Measurements from ENCODE around the gene COPS4. TPM values are rescaled to one million over a fixed set of nuclear protein-coding genes. Genes with fewer than 3 reads are reported as not detected.
A peak's percentile ranks its signal among the peaks of the same experiment; 100 is the strongest.

COPS4 gene
- polyA plus RNA-seq, 1 donor (not counting 4 experiments of a cell fraction or from before 2014, with no cell fraction given) = 50.2 TPM

DNA sequence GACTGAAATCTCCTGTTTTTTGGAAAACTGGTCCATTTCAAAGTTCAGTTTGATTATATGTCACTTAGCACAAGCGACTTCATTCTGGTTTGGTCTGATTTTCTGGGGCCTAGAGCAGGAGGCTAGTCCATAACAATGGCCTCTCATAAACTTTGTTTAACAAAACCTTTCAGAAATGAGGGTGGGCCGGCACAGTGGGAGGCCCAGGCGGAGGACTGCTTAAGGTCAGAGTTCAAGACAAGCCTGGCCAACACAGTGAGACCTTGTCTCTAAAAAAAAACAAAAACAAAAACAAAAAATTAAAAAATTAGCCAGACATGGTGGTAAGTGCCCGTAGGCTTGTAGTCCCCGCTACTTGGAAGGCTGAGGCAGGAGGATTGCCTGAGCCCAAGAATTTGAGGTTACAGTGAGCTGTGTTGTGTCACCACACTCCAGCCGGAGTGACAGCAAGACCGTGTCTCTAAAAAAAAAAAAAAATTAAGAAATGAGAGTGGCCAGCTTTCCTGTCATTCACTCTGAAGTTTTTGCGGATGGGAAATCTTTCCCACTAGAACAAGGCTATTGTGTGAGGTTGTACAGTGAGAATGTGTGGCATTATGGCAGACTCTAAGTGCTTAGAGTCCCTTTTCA lies 80.8 kb downstream of the COPS4 start:
- no peak overlapping the region for H3K9ac ChIP-seq (ENCODE audit: control insufficient read depth, extremely low read depth, insufficient read depth, low read length)
- dilution Hi-C loops (cut with MboI; ENCODE audit: extremely low pct_ligation_motif_present, low sequenced_read_pairs) = no loop called here
- no peaks in the 10 kb centered on the region for H3K36me3 ChIP-seq (ENCODE audit: control insufficient read depth in 2 of 2, extremely low read depth in 1 of 2, insufficient read depth in 2 of 2, low read length in 2 of 2)
- no peaks in the 10 kb centered on the region for H3K27me3 ChIP-seq (ENCODE audit: control insufficient read depth, extremely low read depth, insufficient read depth, low read length)
- peaks cover 19% of the 10 kb centered on the region for H3K4me1 ChIP-seq (ENCODE audit: control insufficient read depth, extremely low read depth, insufficient read depth, low read length)
- no peaks in the 10 kb centered on the region for H3K9me1 ChIP-seq (ENCODE audit: control insufficient read depth, extremely low read depth, insufficient read depth, low read length)
- TF ChIP-seq EZH2 (IDR thresholded peaks at IDR 0.05; ENCODE audit: low read length) = no peak
- TF ChIP-seq, protein P1, sequence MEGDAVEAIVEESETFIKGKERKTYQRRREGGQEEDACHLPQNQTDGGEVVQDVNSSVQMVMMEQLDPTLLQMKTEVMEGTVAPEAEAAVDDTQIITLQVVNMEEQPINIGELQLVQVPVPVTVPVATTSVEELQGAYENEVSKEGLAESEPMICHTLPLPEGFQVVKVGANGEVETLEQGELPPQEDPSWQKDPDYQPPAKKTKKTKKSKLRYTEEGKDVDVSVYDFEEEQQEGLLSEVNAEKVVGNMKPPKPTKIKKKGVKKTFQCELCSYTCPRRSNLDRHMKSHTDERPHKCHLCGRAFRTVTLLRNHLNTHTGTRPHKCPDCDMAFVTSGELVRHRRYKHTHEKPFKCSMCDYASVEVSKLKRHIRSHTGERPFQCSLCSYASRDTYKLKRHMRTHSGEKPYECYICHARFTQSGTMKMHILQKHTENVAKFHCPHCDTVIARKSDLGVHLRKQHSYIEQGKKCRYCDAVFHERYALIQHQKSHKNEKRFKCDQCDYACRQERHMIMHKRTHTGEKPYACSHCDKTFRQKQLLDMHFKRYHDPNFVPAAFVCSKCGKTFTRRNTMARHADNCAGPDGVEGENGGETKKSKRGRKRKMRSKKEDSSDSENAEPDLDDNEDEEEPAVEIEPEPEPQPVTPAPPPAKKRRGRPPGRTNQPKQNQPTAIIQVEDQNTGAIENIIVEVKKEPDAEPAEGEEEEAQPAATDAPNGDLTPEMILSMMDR (optimal IDR thresholded peaks at IDR 0.05 in 1 of 3, IDR thresholded peaks at IDR 0.05 in 1 of 3, conservative IDR thresholded peaks at IDR 0.05 in 1 of 3; ENCODE audit: extremely low read depth in 1 of 3, insufficient read depth in 2 of 3, low read length in 3 of 3) = no peak
- H3K79me2 ChIP-seq (ENCODE audit: control insufficient read depth, insufficient read depth, low read length) = no peaks in the 10 kb centered on the region
- H3K27ac ChIP-seq (ENCODE audit: control insufficient read depth, insufficient read depth, low read length) = peak overlapping the region; percentile 1
- no peaks in the 10 kb centered on the region for H4K20me1 ChIP-seq (ENCODE audit: control insufficient read depth, extremely low read depth, insufficient read depth, low read length)
- FAIRE-seq = no peak
- no peak overlapping the region for H3K4me3 ChIP-seq (ENCODE audit: control insufficient read depth in 2 of 3, extremely low read depth in 1 of 3, insufficient read depth in 2 of 3, low read depth in 1 of 3, low read length in 3 of 3)
- no peak for DNase-seq (ENCODE audit: low read depth, low spot score)
- H2AFZ ChIP-seq (ENCODE audit: control insufficient read depth, low read length) = no peak overlapping the region
- H3K9me3 ChIP-seq (ENCODE audit: control insufficient read depth, low read depth, low read length) = no peaks in the 10 kb centered on the region
- no peak overlapping the region for H3K4me2 ChIP-seq (ENCODE audit: control insufficient read depth, extremely low read depth, insufficient read depth, low read depth, low read length)

DNA sequence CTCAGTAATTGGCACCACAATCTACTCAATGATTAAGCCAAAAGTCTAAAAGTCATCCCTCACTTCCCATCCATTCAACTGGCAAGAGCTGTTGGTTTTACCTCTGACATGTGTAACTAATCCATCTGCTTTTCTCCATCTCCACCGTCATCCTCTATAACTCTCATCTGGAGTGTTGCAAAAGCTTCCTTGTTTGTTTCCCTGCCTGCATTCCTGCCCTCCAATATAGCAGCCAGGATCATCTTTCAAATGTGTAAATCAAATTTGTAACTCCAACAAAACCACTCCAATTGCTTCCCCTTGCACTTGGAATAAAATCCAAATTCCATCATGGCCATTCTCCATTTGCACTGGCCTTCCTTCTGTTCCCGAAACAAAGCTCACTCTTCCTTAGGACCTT lies 83.9 kb downstream of the COPS4 start:
- dilution Hi-C loops (cut with MboI; ENCODE audit: extremely low pct_ligation_motif_present, low sequenced_read_pairs) = no loop called here
- H3K9me1 ChIP-seq (ENCODE audit: control insufficient read depth, extremely low read depth, insufficient read depth, low read length) = no peaks in the 10 kb centered on the region
- no peak for DNase-seq (ENCODE audit: low read depth, low spot score)
- H4K20me1 ChIP-seq (ENCODE audit: control insufficient read depth, extremely low read depth, insufficient read depth, low read length) = no peaks in the 10 kb centered on the region
- FAIRE-seq = no peak
- no peak overlapping the region for H3K4me3 ChIP-seq (ENCODE audit: control insufficient read depth in 2 of 3, extremely low read depth in 1 of 3, insufficient read depth in 2 of 3, low read depth in 1 of 3, low read length in 3 of 3)
- H3K9me3 ChIP-seq (ENCODE audit: control insufficient read depth, low read depth, low read length) = no peaks in the 10 kb centered on the region
- no peaks in the 10 kb centered on the region for H3K36me3 ChIP-seq (ENCODE audit: control insufficient read depth in 2 of 2, extremely low read depth in 1 of 2, insufficient read depth in 2 of 2, low read length in 2 of 2)
- no peak overlapping the region for H3K9ac ChIP-seq (ENCODE audit: control insufficient read depth, extremely low read depth, insufficient read depth, low read length)
- no peak overlapping the region for H2AFZ ChIP-seq (ENCODE audit: control insufficient read depth, low read length)
- no peaks in the 10 kb centered on the region for H3K79me2 ChIP-seq (ENCODE audit: control insufficient read depth, insufficient read depth, low read length)
- peaks cover 18% of the 10 kb centered on the region for H3K4me1 ChIP-seq (ENCODE audit: control insufficient read depth, extremely low read depth, insufficient read depth, low read length)
- no peaks in the 10 kb centered on the region for H3K27me3 ChIP-seq (ENCODE audit: control insufficient read depth, extremely low read depth, insufficient read depth, low read length)
- no peak overlapping the region for H3K27ac ChIP-seq (ENCODE audit: control insufficient read depth, insufficient read depth, low read length)
- TF ChIP-seq, protein P1 (optimal IDR thresholded peaks at IDR 0.05 in 1 of 3, IDR thresholded peaks at IDR 0.05 in 1 of 3, conservative IDR thresholded peaks at IDR 0.05 in 1 of 3; ENCODE audit: extremely low read depth in 1 of 3, insufficient read depth in 2 of 3, low read length in 3 of 3) = no peak
- TF ChIP-seq EZH2 (IDR thresholded peaks at IDR 0.05; ENCODE audit: low read length) = no peak
- no peak overlapping the region for H3K4me2 ChIP-seq (ENCODE audit: control insufficient read depth, extremely low read depth, insufficient read depth, low read depth, low read length)
